ENCODE measurements around the gene DNALI1.

DNA sequence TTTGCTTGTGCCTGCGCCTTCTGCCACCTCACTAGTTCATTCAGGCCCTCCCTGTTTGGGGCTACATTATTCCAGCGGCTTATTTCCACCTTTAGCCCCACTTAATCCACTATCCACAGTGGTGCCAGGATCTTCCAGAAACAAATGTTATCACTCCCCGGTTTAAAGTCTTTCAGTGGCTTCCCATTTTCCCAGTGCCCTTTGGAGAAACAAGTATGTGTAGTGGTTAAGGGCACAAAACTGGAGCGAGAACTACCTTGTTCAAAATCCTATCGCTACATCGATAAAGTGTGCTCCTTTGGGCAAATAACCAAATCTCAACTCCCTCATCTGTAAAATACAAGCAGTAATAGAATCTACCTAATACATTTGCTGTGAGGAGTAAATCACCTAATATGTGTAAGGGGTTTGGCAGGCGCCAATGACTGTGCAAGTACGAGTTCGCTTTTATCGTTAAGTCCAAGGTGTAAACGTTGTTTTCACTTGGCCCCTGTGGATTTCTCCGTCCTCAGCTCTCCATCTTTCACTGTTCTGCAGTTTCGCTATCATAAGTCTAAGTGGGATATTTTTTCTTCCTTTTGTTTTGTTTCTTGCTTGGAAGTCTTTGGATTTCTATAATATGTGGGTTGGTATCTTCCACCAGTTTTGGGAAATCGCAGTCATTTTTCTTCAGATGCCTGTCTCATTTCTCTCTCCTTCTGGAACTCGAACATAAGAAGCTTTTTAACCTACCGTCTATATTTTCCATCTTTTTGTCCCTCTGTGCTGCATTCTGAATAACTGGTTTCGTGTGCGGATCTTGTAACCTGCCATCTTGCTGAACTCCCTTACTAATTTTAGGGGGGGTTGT lies 41.3 kb upstream of the DNALI1 start:
- TF ChIP-seq, protein P1, sequence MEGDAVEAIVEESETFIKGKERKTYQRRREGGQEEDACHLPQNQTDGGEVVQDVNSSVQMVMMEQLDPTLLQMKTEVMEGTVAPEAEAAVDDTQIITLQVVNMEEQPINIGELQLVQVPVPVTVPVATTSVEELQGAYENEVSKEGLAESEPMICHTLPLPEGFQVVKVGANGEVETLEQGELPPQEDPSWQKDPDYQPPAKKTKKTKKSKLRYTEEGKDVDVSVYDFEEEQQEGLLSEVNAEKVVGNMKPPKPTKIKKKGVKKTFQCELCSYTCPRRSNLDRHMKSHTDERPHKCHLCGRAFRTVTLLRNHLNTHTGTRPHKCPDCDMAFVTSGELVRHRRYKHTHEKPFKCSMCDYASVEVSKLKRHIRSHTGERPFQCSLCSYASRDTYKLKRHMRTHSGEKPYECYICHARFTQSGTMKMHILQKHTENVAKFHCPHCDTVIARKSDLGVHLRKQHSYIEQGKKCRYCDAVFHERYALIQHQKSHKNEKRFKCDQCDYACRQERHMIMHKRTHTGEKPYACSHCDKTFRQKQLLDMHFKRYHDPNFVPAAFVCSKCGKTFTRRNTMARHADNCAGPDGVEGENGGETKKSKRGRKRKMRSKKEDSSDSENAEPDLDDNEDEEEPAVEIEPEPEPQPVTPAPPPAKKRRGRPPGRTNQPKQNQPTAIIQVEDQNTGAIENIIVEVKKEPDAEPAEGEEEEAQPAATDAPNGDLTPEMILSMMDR (conservative IDR thresholded peaks at IDR 0.05; ENCODE audit: low read depth in 2 of 2) = no peak
- TF ChIP-seq EZH2 (IDR thresholded peaks at IDR 0.05; ENCODE audit: low read depth, unreplicated experiment) (no peak), POLR2AphosphoS5 (IDR thresholded peaks at IDR 0.05; ENCODE audit: low read depth) (no peak), EZH2phosphoT487 (IDR thresholded peaks at IDR 0.05; ENCODE audit: unreplicated experiment) (no peak)
- TF ChIP-seq, protein P2, sequence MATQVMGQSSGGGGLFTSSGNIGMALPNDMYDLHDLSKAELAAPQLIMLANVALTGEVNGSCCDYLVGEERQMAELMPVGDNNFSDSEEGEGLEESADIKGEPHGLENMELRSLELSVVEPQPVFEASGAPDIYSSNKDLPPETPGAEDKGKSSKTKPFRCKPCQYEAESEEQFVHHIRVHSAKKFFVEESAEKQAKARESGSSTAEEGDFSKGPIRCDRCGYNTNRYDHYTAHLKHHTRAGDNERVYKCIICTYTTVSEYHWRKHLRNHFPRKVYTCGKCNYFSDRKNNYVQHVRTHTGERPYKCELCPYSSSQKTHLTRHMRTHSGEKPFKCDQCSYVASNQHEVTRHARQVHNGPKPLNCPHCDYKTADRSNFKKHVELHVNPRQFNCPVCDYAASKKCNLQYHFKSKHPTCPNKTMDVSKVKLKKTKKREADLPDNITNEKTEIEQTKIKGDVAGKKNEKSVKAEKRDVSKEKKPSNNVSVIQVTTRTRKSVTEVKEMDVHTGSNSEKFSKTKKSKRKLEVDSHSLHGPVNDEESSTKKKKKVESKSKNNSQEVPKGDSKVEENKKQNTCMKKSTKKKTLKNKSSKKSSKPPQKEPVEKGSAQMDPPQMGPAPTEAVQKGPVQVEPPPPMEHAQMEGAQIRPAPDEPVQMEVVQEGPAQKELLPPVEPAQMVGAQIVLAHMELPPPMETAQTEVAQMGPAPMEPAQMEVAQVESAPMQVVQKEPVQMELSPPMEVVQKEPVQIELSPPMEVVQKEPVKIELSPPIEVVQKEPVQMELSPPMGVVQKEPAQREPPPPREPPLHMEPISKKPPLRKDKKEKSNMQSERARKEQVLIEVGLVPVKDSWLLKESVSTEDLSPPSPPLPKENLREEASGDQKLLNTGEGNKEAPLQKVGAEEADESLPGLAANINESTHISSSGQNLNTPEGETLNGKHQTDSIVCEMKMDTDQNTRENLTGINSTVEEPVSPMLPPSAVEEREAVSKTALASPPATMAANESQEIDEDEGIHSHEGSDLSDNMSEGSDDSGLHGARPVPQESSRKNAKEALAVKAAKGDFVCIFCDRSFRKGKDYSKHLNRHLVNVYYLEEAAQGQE (IDR thresholded peaks at IDR 0.05; ENCODE audit: unreplicated experiment) = no peak

Data from GM23338 (cell line).